ENCODE data around the gene GPR132. TPM values are rescaled to one million over a fixed set of nuclear protein-coding genes. Genes with fewer than 3 reads are reported as not detected.
A peak's percentile ranks its signal among the peaks of the same experiment; 100 is the strongest.

GPR132 gene
- total and polyA plus RNA-seq, 2 donors: 5.9 to 7.4 TPM

- H3K4me1 ChIP-seq (ENCODE audit: control insufficient read depth in 2 of 2, insufficient read depth in 2 of 2, low read length in 2 of 2): peaks cover 28 to 54% of the 10 kb centered on the region in 2 donors
- no peaks in the 10 kb centered on the region for H3K9me3 ChIP-seq (ENCODE audit: control insufficient read depth in 2 of 2, insufficient read depth in 1 of 2, low read length in 1 of 2)
- DNase-seq (ENCODE audit: low read depth in 6 of 9, low spot score in 9 of 9): no peak
- H3K27me3 ChIP-seq (ENCODE audit: control insufficient read depth in 2 of 2, insufficient read depth in 1 of 2, low read length in 1 of 2): no peaks in the 10 kb centered on the region
- H3K27ac ChIP-seq (ENCODE audit: low read depth in 1 of 2, low read length in 1 of 2): peak overlapping the region in 1 of 2 donors; percentile 50
- WGBS: 86% methylated on average over 9 of the region's 9 CpGs
- H3K4me3 ChIP-seq (ENCODE audit: low read length in 2 of 2): no peak overlapping the region
- peaks cover 25 to 58% of the 10 kb centered on the region in 2 donors for H3K36me3 ChIP-seq (ENCODE audit: control insufficient read depth in 2 of 2, insufficient read depth in 2 of 2, low read length in 1 of 2)
These were observed 50.0 kb downstream of the GPR132 start for GRCh38 chr14:105015242-105015641.

- H3K4me3 ChIP-seq (ENCODE audit: low read length in 2 of 2): no peak overlapping the region
- no peaks in the 10 kb centered on the region for H3K9me3 ChIP-seq (ENCODE audit: control insufficient read depth in 2 of 2, insufficient read depth in 1 of 2, low read length in 1 of 2)
- no peak overlapping the region for H3K27ac ChIP-seq (ENCODE audit: low read depth in 1 of 2, low read length in 1 of 2)
- 63% methylated on average over 4 of the region's 4 CpGs for WGBS
- no peak for DNase-seq (ENCODE audit: low read depth in 6 of 9, low spot score in 9 of 9)
- H3K4me1 ChIP-seq (ENCODE audit: control insufficient read depth in 2 of 2, insufficient read depth in 2 of 2, low read length in 2 of 2): peaks cover 23 to 51% of the 10 kb centered on the region in 2 donors
- peaks cover 30 to 65% of the 10 kb centered on the region in 2 donors for H3K36me3 ChIP-seq (ENCODE audit: control insufficient read depth in 2 of 2, insufficient read depth in 2 of 2, low read length in 1 of 2)
- H3K27me3 ChIP-seq (ENCODE audit: control insufficient read depth in 2 of 2, insufficient read depth in 1 of 2, low read length in 1 of 2): no peaks in the 10 kb centered on the region
These were observed 50.6 kb downstream of the GPR132 start for GRCh38 chr14:105014631-105015030.

- Histone ChIP-seq H3K27me3 (ENCODE audit: control insufficient read depth in 2 of 2, insufficient read depth in 1 of 2, low read length in 1 of 2) (no peaks in the 10 kb centered on the region), H3K4me3 (ENCODE audit: low read length in 2 of 2) (no peak overlapping the region), H3K36me3 (ENCODE audit: control insufficient read depth in 2 of 2, insufficient read depth in 2 of 2, low read length in 1 of 2) (peaks cover 36 to 65% of the 10 kb centered on the region in 2 donors), H3K4me1 (ENCODE audit: control insufficient read depth in 2 of 2, insufficient read depth in 2 of 2, low read length in 2 of 2) (peaks cover 18 to 45% of the 10 kb centered on the region in 2 donors), H3K9me3 (ENCODE audit: control insufficient read depth in 2 of 2, insufficient read depth in 1 of 2, low read length in 1 of 2) (no peaks in the 10 kb centered on the region), H3K27ac (ENCODE audit: low read depth in 1 of 2, low read length in 1 of 2) (no peak overlapping the region)
- WGBS: 95% methylated on average over 9 of the region's 9 CpGs
- DNase-seq (ENCODE audit: low read depth in 6 of 9, low spot score in 9 of 9): no peak
These were observed 51.2 kb downstream of the GPR132 start for GRCh38 chr14:105014032-105014431.

- H3K27ac ChIP-seq (ENCODE audit: low read depth in 1 of 2, low read length in 1 of 2): no peak overlapping the region
- H3K4me1 ChIP-seq (ENCODE audit: control insufficient read depth in 2 of 2, insufficient read depth in 2 of 2, low read length in 2 of 2): peaks cover 17 to 39% of the 10 kb centered on the region in 2 donors
- 91% methylated on average over 8 of the region's 8 CpGs for WGBS
- H3K27me3 ChIP-seq (ENCODE audit: control insufficient read depth in 2 of 2, insufficient read depth in 1 of 2, low read length in 1 of 2): no peaks in the 10 kb centered on the region
- peaks cover 38 to 64% of the 10 kb centered on the region in 2 donors for H3K36me3 ChIP-seq (ENCODE audit: control insufficient read depth in 2 of 2, insufficient read depth in 2 of 2, low read length in 1 of 2)
- no peak for DNase-seq (ENCODE audit: low read depth in 6 of 9, low spot score in 9 of 9)
- H3K9me3 ChIP-seq (ENCODE audit: control insufficient read depth in 2 of 2, insufficient read depth in 1 of 2, low read length in 1 of 2): no peaks in the 10 kb centered on the region
- H3K4me3 ChIP-seq (ENCODE audit: low read length in 2 of 2): no peak overlapping the region
These were observed 52.0 kb downstream of the GPR132 start for GRCh38 chr14:105013150-105013785.

- peaks cover 46 to 67% of the 10 kb centered on the region in 2 donors for H3K36me3 ChIP-seq (ENCODE audit: control insufficient read depth in 2 of 2, insufficient read depth in 2 of 2, low read length in 1 of 2)
- no peak for DNase-seq (ENCODE audit: low read depth in 6 of 9, low spot score in 9 of 9)
- WGBS: 93% methylated on average over 23 of the region's 23 CpGs
- no peaks in the 10 kb centered on the region for H3K9me3 ChIP-seq (ENCODE audit: control insufficient read depth in 2 of 2, insufficient read depth in 1 of 2, low read length in 1 of 2)
- no peak overlapping the region for H3K27ac ChIP-seq (ENCODE audit: low read depth in 1 of 2, low read length in 1 of 2)
- H3K4me1 ChIP-seq (ENCODE audit: control insufficient read depth in 2 of 2, insufficient read depth in 2 of 2, low read length in 2 of 2): peaks cover 17 to 34% of the 10 kb centered on the region in 2 donors
- H3K4me3 ChIP-seq (ENCODE audit: low read length in 2 of 2): no peak overlapping the region
- no peaks in the 10 kb centered on the region for H3K27me3 ChIP-seq (ENCODE audit: control insufficient read depth in 2 of 2, insufficient read depth in 1 of 2, low read length in 1 of 2)
These were observed 52.9 kb downstream of the GPR132 start for GRCh38 chr14:105012171-105012985.

- Histone ChIP-seq H3K4me1 (ENCODE audit: control insufficient read depth in 2 of 2, insufficient read depth in 2 of 2, low read length in 2 of 2) (peaks cover 10 to 25% of the 10 kb centered on the region in 2 donors), H3K4me3 (ENCODE audit: low read length in 2 of 2) (no peak overlapping the region), H3K9me3 (ENCODE audit: control insufficient read depth in 2 of 2, insufficient read depth in 1 of 2, low read length in 1 of 2) (no peaks in the 10 kb centered on the region), H3K36me3 (ENCODE audit: control insufficient read depth in 2 of 2, insufficient read depth in 2 of 2, low read length in 1 of 2) (peaks cover 55 to 73% of the 10 kb centered on the region in 2 donors), H3K27ac (ENCODE audit: low read depth in 1 of 2, low read length in 1 of 2) (no peak overlapping the region), H3K27me3 (ENCODE audit: control insufficient read depth in 2 of 2, insufficient read depth in 1 of 2, low read length in 1 of 2) (no peaks in the 10 kb centered on the region)
- DNase-seq (ENCODE audit: low read depth in 6 of 9, low spot score in 9 of 9): no peak
- WGBS: 92% methylated on average over 29 of the region's 29 CpGs
These were observed 53.8 kb downstream of the GPR132 start for GRCh38 chr14:105011312-105011990.

GRCh38 chr14:105010891-105011291 is 54.3 kb downstream of the GPR132 start:
- WGBS: 85% methylated on average over 17 of the region's 17 CpGs
- peaks cover 59 to 70% of the 10 kb centered on the region in 2 donors for H3K36me3 ChIP-seq (ENCODE audit: control insufficient read depth in 2 of 2, insufficient read depth in 2 of 2, low read length in 1 of 2)
- no peak overlapping the region for H3K27ac ChIP-seq (ENCODE audit: low read depth in 1 of 2, low read length in 1 of 2)

GRCh38 chr14:105010106-105010505 is 55.1 kb downstream of the GPR132 start:
- 99% methylated on average over 4 of the region's 4 CpGs for WGBS
- peaks cover 64 to 70% of the 10 kb centered on the region in 2 donors for H3K36me3 ChIP-seq (ENCODE audit: control insufficient read depth in 2 of 2, insufficient read depth in 2 of 2, low read length in 1 of 2)
- H3K4me1 ChIP-seq (ENCODE audit: control insufficient read depth in 2 of 2, insufficient read depth in 2 of 2, low read length in 2 of 2): peaks cover 9 to 11% of the 10 kb centered on the region in 2 donors
- H3K27me3 ChIP-seq (ENCODE audit: control insufficient read depth in 2 of 2, insufficient read depth in 1 of 2, low read length in 1 of 2): no peaks in the 10 kb centered on the region
- no peak for DNase-seq (ENCODE audit: low read depth in 6 of 9, low spot score in 9 of 9)
- H3K4me3 ChIP-seq (ENCODE audit: low read length in 2 of 2): no peak overlapping the region
- no peaks in the 10 kb centered on the region for H3K9me3 ChIP-seq (ENCODE audit: control insufficient read depth in 2 of 2, insufficient read depth in 1 of 2, low read length in 1 of 2)
- no peak overlapping the region for H3K27ac ChIP-seq (ENCODE audit: low read depth in 1 of 2, low read length in 1 of 2)

More at GRCh38 chr14:105010891-105011291, 54.3 kb downstream of the GPR132 start:
- Histone ChIP-seq H3K4me1 (ENCODE audit: control insufficient read depth in 2 of 2, insufficient read depth in 2 of 2, low read length in 2 of 2) (peaks cover 9 to 19% of the 10 kb centered on the region in 2 donors), H3K9me3 (ENCODE audit: control insufficient read depth in 2 of 2, insufficient read depth in 1 of 2, low read length in 1 of 2) (no peaks in the 10 kb centered on the region), H3K4me3 (ENCODE audit: low read length in 2 of 2) (no peak overlapping the region), H3K27me3 (ENCODE audit: control insufficient read depth in 2 of 2, insufficient read depth in 1 of 2, low read length in 1 of 2) (no peaks in the 10 kb centered on the region)
- no peak for DNase-seq (ENCODE audit: low read depth in 6 of 9, low spot score in 9 of 9)

Measured in thymus (tissue), 11 donors.